Retina (tissue), 1 donor: Measurements from ENCODE around the gene TRAF3IP3.

Experiments
- DNase-seq: peaks from one replicate; pipeline ENCODE4 v3.0.0-alpha.2; 2016

Gene TRAF3IP3

GRCh38 chr1:209802117-209802779 is 46.4 kb downstream of the TRAF3IP3 start:
- DNase-seq, result no peak

DNA sequence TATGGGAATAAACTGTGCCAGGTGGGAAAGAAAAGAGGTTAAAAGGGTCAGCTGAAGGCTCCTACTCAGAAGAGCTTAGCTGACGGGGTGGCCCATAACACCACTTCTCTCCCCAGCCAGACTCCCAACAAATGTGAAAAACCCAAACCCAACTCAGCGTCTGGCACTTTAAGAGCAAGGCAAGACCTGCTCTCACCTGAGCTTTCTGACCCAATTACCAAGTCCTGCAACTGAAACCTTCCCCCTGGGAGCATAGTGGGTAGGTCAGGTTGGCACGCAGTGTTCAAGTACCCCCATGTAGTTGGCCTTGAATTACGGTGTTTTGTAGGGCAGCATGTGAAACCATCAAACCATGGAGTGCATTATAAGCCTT is 46.9 kb downstream of the TRAF3IP3 start:
- no peak for DNase-seq

DNA sequence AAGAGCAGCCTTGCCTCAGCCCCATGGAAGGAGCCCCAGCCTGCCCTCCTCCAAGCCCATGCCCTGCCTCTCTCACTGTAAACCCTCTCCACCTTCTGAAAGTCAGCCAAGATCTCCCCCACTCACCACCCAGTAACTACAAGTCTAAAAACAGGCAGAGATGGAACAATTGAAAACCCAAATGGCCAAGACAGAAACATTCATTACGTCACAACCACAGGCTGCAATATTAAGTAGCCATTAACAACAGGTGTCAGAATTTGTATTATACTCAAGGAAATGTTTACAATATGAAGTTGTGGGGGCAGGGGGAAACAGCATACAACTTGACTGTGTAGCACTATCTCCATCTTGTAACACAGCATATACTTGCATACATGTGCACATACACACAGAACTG is 47.7 kb downstream of the TRAF3IP3 start:
- DNase-seq, result no peak

- no peak for DNase-seq
Observed at GRCh38 chr1:209805341-209805781, 49.5 kb downstream of the TRAF3IP3 start.

DNA sequence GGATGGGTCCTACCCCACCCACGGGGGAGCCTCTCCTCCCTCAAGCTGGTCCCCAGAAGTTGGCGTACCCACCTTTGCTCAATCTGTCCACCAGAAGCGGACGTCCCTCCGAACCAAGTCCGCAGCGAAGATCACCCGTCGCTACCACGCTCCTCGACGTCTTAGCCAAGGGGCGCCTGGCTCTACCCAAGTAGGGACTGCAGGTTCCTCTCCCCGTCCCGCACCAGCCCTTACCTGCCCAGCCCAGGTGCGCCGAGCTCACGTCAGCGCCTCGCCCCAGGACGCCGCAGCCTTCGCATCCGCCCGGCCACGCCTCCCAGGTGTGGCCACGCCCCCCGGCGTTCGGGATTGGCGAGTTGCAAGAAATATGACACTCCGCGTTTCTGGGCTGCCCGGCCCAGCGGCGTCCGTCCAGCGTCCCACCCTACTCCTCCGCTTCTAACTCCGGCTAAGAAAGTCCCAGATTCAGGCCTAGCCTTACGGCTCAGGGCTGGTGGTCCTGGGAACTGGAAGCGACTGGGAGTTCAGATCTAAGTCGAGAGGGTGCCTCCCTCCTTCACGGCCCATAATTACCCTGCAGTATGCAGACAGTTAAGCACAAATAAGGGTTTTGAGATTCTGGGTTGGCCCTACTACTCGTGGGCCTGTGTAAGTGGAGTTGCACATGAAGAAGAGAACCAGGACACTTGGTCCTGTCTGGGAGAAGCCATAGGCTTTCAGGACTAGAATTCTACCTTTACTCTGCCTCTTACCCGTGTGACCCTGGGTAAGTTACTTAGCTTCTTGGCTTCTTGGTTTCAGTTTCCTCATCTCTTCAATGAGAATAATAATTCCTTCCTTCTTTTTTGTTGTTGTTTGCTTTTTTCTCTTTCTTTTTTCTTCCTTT is 50.3 kb downstream of the TRAF3IP3 start, which contains the start of gene IRF6:
Gene IRF6, minus strand, starts transcription at position 268 of the 886 bp plus-strand sequence. CDS start 4,729 bp downstream, outside the sequence.
- peak; percentile 60 for DNase-seq

GRCh38 chr1:209807509-209807908 is 51.7 kb downstream of the TRAF3IP3 start:
- DNase-seq, result no peak

DNA sequence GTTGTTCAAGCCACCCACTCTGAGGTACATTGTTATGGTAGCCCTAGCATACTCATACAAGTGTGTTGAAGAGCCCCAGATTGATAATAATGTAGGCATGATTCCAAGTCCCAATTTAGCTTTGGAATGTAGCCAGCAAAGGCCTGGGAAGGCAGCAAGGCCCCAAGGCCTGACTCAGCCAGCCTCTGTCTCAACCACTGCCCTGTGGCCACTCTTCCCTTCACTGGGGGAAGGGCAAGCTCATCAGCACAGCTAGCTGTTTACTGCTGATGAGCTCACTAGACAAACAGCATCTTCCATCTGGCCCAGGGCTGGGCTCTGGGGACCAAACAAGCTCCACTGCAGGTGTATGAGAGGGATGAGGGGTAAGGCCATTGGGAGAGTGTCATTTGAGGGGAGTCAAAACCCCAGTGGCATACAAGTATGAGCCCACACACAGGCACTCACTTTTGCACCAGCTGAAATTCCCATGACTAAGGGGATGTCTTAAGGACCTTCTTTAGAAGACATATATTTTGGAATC is 52.3 kb downstream of the TRAF3IP3 start:
- no peak for DNase-seq

DNA sequence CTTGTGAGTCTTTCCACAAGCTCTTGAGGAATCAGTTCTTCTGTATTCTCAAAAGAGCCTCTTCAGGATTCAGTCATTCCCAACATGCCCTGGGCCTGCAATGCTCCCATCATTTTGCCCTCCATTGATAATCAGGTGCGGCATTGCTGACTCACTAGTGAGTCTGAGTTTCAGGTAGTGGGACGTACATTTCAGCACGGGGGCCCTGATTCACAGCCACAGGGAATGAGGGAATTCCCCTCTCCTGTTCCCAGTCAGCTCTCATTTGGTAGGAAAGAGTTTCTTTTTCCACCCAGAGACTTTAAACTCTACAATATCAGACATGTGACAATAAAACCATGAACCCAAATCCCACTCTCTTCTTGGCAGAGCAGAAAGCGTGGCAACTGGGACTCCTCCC is 53.8 kb downstream of the TRAF3IP3 start:
- DNase-seq, result no peak

DNA sequence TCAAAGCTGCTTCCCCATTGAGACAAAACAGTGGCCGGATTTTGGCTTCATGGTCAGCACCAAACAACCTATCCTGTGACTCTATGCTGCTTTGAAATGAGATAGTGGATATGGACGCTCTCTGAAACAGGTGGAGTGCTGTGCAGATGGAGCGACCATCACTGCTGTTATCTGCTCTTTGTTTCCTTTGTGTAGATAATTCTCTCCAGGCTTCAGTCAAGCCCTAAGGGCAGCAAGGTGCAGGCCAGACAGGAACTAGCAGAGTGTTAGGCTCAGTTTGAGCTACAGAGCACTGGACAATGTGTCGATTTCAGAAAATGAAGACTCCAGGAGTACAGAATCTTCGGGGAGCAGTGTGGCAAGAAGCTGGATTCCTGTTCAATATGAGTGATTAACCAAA is 54.9 kb downstream of the TRAF3IP3 start:
- no peak for DNase-seq

DNA sequence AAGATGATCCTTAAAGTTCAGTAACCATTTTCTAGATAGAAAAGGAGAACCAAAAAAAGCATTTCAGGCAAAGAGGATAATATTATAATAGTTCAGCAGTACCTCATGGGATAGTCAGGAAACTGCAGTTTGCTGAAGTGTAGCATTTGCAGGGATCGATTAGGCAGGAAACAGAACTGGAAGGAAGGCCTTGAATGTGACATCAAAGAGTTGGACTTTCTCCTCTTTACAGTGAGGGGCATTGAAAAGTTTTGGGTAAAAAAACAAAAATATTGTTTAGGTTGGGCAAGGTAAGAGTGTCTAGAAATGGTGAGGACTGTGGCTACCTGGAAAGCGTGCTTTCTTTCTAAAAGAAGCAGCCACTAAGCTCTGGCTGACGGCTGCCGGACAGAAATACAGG is 58.0 kb downstream of the TRAF3IP3 start:
- no peak for DNase-seq

- DNase-seq, result no peak
Observed at GRCh38 chr1:209815490-209815889, 59.6 kb downstream of the TRAF3IP3 start.

GRCh38 chr1:209815931-209816341 is 60.1 kb downstream of the TRAF3IP3 start:
- no peak for DNase-seq

DNA sequence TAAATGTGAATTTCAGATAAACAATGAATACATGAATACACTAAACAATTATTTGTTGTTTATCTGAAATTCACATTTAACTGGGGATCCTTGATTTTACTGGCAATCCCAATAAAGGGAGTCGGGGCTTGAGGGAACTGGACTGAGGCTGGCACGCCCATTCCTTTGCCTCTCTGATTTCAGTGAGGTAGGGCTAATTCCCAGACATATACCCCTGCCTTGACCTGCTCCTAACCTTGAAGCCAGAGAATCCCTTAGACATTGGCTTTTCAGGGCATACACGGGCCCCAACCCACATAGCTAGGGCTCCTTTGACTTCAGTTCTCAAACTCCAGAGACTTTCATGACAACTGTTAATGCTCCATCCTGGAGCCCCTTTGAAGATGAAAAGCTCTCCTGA is 61.1 kb downstream of the TRAF3IP3 start:
- DNase-seq, result no peak

- no peak for DNase-seq
Observed at GRCh38 chr1:209817691-209818090, 61.8 kb downstream of the TRAF3IP3 start.

GRCh38 chr1:209819058-209819457 is 63.2 kb downstream of the TRAF3IP3 start:
- DNase-seq, result no peak

GRCh38 chr1:209820986-209821385 is 65.1 kb downstream of the TRAF3IP3 start:
- DNase-seq, result no peak

DNA sequence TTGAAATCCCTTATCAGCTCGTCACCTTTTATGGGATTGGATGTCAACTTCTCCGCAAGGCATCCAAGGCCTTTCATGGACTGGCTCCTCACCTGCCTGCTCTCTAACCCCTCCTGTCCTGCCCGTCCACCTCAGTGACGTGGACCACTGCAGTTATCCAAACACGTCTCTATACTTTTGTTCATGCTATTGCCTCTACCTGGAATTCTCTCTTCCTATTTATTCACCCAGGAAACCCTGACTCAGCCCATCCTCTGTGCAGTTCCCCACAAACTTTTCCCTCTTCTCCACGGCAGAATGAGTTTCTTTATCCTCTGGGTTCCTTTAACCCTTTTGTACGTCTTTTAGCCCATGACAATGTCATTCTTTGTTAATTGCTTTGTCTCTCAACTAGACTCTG is 66.9 kb downstream of the TRAF3IP3 start:
- DNase-seq, result no peak

- peak; percentile 38 for DNase-seq
Observed at GRCh38 chr1:209823143-209824041, 67.5 kb downstream of the TRAF3IP3 start.

DNA sequence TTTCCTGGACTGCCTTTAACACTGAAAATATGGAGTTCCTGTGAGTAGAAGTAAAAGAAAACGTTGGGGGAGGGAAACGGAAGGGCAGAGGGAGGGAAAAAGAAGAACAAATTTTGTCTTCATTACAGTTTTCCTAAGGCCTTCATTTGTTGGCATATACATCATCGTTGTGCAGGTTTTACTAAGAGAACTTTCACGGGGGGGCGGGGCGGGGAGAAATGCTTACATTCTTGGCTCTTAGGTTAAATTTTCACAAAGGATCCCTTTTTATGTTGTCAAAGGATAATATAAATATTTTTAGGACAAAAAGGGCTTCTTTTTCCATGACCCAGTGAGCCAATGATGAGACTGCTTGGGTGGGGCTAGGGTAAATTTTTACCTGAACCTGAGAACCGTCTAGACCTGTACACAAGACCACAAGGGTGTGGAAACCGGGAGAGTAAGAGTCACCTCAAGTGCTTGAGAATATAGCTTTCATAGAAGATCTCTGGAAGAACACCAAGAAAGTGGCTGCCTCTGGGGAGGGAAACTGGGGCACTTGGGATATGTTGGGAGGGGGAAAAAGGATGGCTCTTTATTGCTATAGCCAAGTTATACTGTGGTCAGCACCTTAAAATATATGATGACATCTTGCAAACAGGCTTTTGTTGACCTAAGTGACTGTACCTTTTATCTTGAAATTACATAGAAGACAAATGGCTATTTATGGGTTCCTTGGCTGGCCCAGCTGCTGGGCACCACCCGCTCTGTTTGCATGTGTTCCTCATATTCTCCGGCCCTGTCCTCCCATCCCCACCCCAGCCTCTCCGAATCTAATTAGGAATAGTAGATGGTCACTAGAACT is 70.0 kb downstream of the TRAF3IP3 start:
- no peak for DNase-seq

DNA sequence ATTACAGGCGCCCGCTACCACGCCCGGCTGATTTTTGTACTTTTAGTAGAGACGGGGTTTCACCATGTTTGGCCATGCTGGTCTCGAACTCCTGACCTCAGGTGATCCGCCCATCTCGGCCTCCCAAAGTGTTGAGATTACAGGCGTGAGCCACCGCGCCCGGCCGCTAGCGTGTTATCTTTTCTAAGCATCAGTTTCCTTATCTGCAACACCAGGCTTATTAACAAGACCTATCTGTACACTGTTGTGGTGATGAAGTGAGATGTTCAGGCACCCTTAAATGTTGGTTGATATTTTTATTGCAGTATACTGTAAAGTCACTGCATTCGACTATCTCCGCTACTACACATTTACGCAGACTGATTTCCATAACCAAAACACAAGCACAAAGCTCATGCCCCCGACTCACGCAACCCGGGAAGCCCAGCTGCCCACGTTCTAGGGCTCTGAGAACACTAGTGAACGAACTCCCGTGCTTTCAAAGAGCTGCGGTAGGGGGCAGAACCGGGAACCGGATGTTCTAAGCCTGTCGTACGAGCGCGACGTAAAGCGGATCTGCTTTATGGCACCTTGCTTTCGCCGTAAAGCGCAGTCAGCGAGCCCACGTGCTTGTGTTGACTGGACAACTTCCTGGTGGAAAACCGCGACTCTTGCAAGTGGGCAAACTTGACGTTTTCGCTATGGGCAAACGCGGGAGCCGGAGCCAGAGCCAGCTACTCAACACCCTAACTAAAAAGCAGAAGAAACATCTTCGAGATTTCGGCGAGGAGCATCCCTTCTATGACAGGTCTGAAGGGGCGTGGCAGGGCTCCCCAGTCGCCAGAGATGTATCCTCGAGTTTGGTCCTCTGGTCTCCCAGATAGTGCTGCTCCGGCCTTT is 71.8 kb downstream of the TRAF3IP3 start, which contains the start of gene UTP25:
Gene UTP25, plus strand, starts transcription at position 589 of the 879 bp plus-strand sequence. Its CDS starts 92 bp downstream, at position 681.
- DNase-seq, result peak; percentile 96

DNA sequence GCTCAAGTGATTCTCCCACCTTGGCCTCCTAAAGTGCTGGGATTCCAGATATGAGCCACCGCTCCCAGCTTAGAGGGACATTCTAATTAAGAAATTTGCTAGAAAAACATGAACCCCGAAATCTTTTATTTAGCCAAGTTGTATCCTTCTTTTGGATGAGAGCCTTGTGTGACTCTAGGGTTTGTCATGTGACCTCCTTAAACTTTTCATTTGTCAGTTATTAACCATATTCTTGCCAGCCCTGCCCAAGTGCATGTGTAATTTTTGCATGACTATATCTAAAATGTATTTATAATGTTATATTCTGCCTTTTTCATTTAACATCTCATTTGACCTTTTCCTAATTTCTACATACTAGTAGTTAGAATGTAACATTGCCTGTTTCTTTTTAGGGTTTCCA is 73.9 kb downstream of the TRAF3IP3 start:
- no peak for DNase-seq
